Osteocyte (in vitro differentiated cells): Measurements from ENCODE around the gene NPC1L1. TPM values are rescaled to one million over a fixed set of nuclear protein-coding genes. Genes with fewer than 3 reads are reported as not detected.
A peak's percentile ranks its signal among the peaks of the same experiment; 100 is the strongest.

Experiments used
- DNase-seq: peaks from one replicate; pipeline ENCODE4 v3.0.0; 2021; ENCODE audit warnings: mixed read lengths; ENCODE audit not compliant: unreplicated experiment; ENCODE audit errors: extremely low spot score
- H3K27ac Mint-ChIP-seq: one replicate; pipeline ENCODE4 v1.8.0; 2021; ENCODE audit warnings: mild to moderate bottlenecking, mixed read lengths; ENCODE audit not compliant: unreplicated experiment
- H3K27me3 Mint-ChIP-seq: one replicate; pipeline ENCODE4 v1.8.0; 2021; ENCODE audit warnings: mixed read lengths; ENCODE audit not compliant: unreplicated experiment
- H3K36me3 Mint-ChIP-seq: one replicate; pipeline ENCODE4 v1.8.0; 2021; ENCODE audit warnings: mixed read lengths; ENCODE audit not compliant: unreplicated experiment
- H3K4me1 Mint-ChIP-seq: one replicate; pipeline ENCODE4 v1.8.0; 2021; ENCODE audit warnings: mixed read lengths; ENCODE audit not compliant: unreplicated experiment
- H3K4me3 Mint-ChIP-seq: one replicate; pipeline ENCODE4 v1.8.0; 2021; ENCODE audit warnings: mild to moderate bottlenecking, moderate library complexity, mixed read lengths; ENCODE audit not compliant: unreplicated experiment
- H3K9me3 Mint-ChIP-seq: one replicate; pipeline ENCODE4 v1.8.0; 2021; ENCODE audit warnings: mixed read lengths; ENCODE audit not compliant: unreplicated experiment
- total RNA-seq: library from RNA; stranded (reverse); gene quantifications from 2 replicates; pipeline ENCODE4 v1.2.1, GENCODE V29; 2021
- TF ChIP-seq, protein P1 (sequence below): fragments of 200-600 bp; sonication (generic); IDR thresholded peaks from 2 replicates; pipeline ENCODE4 v1.5.0; 2021; ENCODE audit warnings: antibody characterized with exemption, mild to moderate bottlenecking, moderate library complexity

The NPC1L1 gene
- total RNA-seq, 1 donor from 2014 or later, result not detected

GRCh38 chr7:44477063-44477830 lies 63.9 kb downstream of the NPC1L1 start:
- TF ChIP-seq, protein P1, sequence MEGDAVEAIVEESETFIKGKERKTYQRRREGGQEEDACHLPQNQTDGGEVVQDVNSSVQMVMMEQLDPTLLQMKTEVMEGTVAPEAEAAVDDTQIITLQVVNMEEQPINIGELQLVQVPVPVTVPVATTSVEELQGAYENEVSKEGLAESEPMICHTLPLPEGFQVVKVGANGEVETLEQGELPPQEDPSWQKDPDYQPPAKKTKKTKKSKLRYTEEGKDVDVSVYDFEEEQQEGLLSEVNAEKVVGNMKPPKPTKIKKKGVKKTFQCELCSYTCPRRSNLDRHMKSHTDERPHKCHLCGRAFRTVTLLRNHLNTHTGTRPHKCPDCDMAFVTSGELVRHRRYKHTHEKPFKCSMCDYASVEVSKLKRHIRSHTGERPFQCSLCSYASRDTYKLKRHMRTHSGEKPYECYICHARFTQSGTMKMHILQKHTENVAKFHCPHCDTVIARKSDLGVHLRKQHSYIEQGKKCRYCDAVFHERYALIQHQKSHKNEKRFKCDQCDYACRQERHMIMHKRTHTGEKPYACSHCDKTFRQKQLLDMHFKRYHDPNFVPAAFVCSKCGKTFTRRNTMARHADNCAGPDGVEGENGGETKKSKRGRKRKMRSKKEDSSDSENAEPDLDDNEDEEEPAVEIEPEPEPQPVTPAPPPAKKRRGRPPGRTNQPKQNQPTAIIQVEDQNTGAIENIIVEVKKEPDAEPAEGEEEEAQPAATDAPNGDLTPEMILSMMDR, result peak; percentile 85
- Mint-ChIP-seq H3K4me3 (no peak overlapping the region), H3K27me3 (no peaks in the 10 kb centered on the region), H3K4me1 (peaks cover 9% of the 10 kb centered on the region), H3K9me3 (peaks cover under 1% of the 10 kb centered on the region), H3K27ac (no peak overlapping the region), H3K36me3 (peaks cover 24% of the 10 kb centered on the region)
- no peak for DNase-seq

- no peaks in the 10 kb centered on the region for H3K27me3 Mint-ChIP-seq
- H3K4me1 Mint-ChIP-seq, result peaks cover 9% of the 10 kb centered on the region
- peaks cover 24% of the 10 kb centered on the region for H3K36me3 Mint-ChIP-seq
- H3K27ac Mint-ChIP-seq, result no peak overlapping the region
- TF ChIP-seq, protein P1, result no peak
- no peaks in the 10 kb centered on the region for H3K9me3 Mint-ChIP-seq
- no peak for DNase-seq
- H3K4me3 Mint-ChIP-seq, result no peak overlapping the region
Measured at GRCh38 chr7:44476313-44476712, 64.8 kb downstream of the NPC1L1 start.

DNA sequence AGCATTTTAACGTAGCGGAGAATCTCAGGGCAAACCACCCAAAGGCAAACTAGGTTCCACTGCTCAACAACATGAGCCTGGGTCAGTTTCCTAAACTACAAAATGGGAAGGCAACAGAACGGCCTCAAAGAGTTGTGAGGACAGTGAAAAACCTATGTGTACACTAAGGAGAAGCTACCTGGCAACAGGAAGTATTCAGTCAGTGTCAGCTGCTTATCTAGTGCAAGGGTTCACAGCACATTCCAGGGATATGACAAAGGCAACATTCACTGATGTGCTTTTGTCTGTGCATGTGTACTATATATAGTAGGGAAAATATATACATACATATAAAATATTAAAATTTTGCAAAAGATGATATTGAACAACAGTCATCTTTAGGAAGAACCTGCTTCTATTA lies 67.8 kb downstream of the NPC1L1 start:
- TF ChIP-seq, protein P1, result no peak
- no peak overlapping the region for H3K4me3 Mint-ChIP-seq
- no peaks in the 10 kb centered on the region for H3K9me3 Mint-ChIP-seq
- H3K27ac Mint-ChIP-seq, result no peak overlapping the region
- no peaks in the 10 kb centered on the region for H3K27me3 Mint-ChIP-seq
- peaks cover 26% of the 10 kb centered on the region for H3K36me3 Mint-ChIP-seq
- peaks cover 9% of the 10 kb centered on the region for H3K4me1 Mint-ChIP-seq
- DNase-seq, result no peak

GRCh38 chr7:44472843-44473242 lies 68.3 kb downstream of the NPC1L1 start:
- no peaks in the 10 kb centered on the region for H3K27me3 Mint-ChIP-seq
- no peak for DNase-seq
- no peaks in the 10 kb centered on the region for H3K9me3 Mint-ChIP-seq
- H3K4me1 Mint-ChIP-seq, result peaks cover 9% of the 10 kb centered on the region
- H3K27ac Mint-ChIP-seq, result no peak overlapping the region
- no peak overlapping the region for H3K4me3 Mint-ChIP-seq
- TF ChIP-seq, protein P1, result no peak
- peaks cover 30% of the 10 kb centered on the region for H3K36me3 Mint-ChIP-seq

DNA sequence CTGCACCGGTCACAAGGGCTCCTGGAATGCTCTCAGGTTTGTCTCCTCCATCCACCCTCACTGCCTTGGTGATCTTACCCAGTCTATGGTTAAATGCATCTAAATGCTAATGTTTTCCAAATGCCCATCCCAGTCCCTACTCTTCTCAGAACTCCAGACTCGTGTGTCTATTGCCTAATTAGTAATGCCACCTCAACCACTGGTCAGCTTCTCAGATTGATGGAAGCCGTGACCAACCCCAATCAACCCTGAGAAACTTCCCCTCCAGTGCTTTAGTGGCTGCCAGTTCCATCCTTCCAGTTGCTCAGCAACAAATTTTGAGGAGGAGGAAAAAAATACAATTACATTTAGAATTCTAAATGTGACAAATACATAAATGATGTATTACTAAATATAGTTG lies 69.3 kb downstream of the NPC1L1 start:
- H3K36me3 Mint-ChIP-seq, result peaks cover 39% of the 10 kb centered on the region
- no peak overlapping the region for H3K27ac Mint-ChIP-seq
- DNase-seq, result no peak
- no peaks in the 10 kb centered on the region for H3K27me3 Mint-ChIP-seq
- H3K4me1 Mint-ChIP-seq, result peaks cover 11% of the 10 kb centered on the region
- TF ChIP-seq, protein P1, result no peak
- no peak overlapping the region for H3K4me3 Mint-ChIP-seq
- no peaks in the 10 kb centered on the region for H3K9me3 Mint-ChIP-seq
